SU-DHL-6 (cell line): Measurements from ENCODE around the gene DGUOK.

ENCODE experiments used
- H2AFZ ChIP-seq: fragments of 200-600 bp; sonication (generic); 2 replicates; pipeline ENCODE4 v1.6.1; 2014; ENCODE audit warnings: low read depth, mild to moderate bottlenecking, moderate library complexity, mixed read lengths, antibody characterized with exemption, low read length; ENCODE audit not compliant: severe bottlenecking
- H3F3A ChIP-seq: fragments of 200-600 bp; shearing (Covaris generic); 2 replicates; pipeline ENCODE4 v1.6.0; 2016; ENCODE audit warnings: antibody characterized with exemption, mild to moderate bottlenecking; ENCODE audit not compliant: insufficient read depth
- H3K27ac ChIP-seq: fragments of 200-600 bp; sonication (generic); 2 replicates; pipeline ENCODE4 v1.5.1; 2016; ENCODE audit warnings: low read depth, mild to moderate bottlenecking, low read length, moderate library complexity, mixed read lengths
- H3K27me3 ChIP-seq: fragments of 200-600 bp; sonication (generic), shearing (Covaris generic); 2 replicates; pipeline ENCODE4 v1.6.0; 2014; ENCODE audit warnings: mild to moderate bottlenecking, low read length
- H3K36me3 ChIP-seq: fragments of 200-600 bp; sonication (generic); 2 replicates; pipeline ENCODE4 v1.6.1; 2014; ENCODE audit warnings: mild to moderate bottlenecking, low read length, mixed read lengths
- H3K4me2 ChIP-seq: fragments of 300-600, 200-600 bp; shearing (Covaris generic), sonication (generic); 2 replicates; pipeline ENCODE4 v1.6.0; 2014; ENCODE audit warnings: low read length, low read depth, mild to moderate bottlenecking; ENCODE audit not compliant: poor library complexity, severe bottlenecking
- H3K4me3 ChIP-seq: fragments of 200-600 bp; sonication (generic); 2 replicates; pipeline ENCODE4 v1.5.1; 2014; ENCODE audit warnings: antibody characterized with exemption, low read length, mild to moderate bottlenecking, mixed read lengths; ENCODE audit not compliant: insufficient read depth, poor library complexity, severe bottlenecking
- H3K79me2 ChIP-seq: fragments of 200-600 bp; sonication (generic); 2 replicates; pipeline ENCODE4 v1.6.1; 2014; ENCODE audit warnings: mild to moderate bottlenecking, low read length, moderate library complexity; ENCODE audit not compliant: insufficient read depth
- H3K9ac ChIP-seq: fragments of 200-600 bp; sonication (generic); 2 replicates; pipeline ENCODE4 v1.7.0; 2014; ENCODE audit warnings: mild to moderate bottlenecking, low read length
- H3K9me2 ChIP-seq: fragments of 200-600 bp; sonication (generic); replicated peaks from 2 replicates; pipeline ENCODE4 v1.6.1; 2014; ENCODE audit warnings: low read length; ENCODE audit not compliant: insufficient read depth
- H3K9me3 ChIP-seq: fragments of 200-600 bp; sonication (generic); 2 replicates; pipeline ENCODE4 v1.6.1; 2014; ENCODE audit warnings: low read length, mixed read lengths; ENCODE audit not compliant: insufficient read depth
- H4K20me1 ChIP-seq: fragments of 200-600 bp; sonication (generic); 2 replicates; pipeline ENCODE4 v1.6.1; 2014; ENCODE audit warnings: low read depth, mild to moderate bottlenecking, antibody characterized with exemption, low read length, moderate library complexity, mixed read lengths
- CTCF ChIP-seq: fragments of 200-600 bp; sonication (generic); IDR thresholded peaks from one replicate; pipeline ENCODE4 v1.5.1; 2017; ENCODE audit warnings: antibody characterized with exemption, mild to moderate bottlenecking, low read length, moderate library complexity; ENCODE audit not compliant: insufficient read depth, poor library complexity, severe bottlenecking
- EZH2phosphoT487 ChIP-seq: fragments of 200-600 bp; sonication (generic), shearing (Covaris generic); conservative IDR thresholded peaks from 2 replicates; pipeline ENCODE4 v1.6.1; 2018; ENCODE audit warnings: mild to moderate bottlenecking, antibody characterized with exemption, low read length, moderate library complexity, mixed read lengths

Gene DGUOK

GRCh38 chr2:73928963-73929347, 2.3 kb downstream of the DGUOK start:
- Histone ChIP-seq H3K79me2 (peaks cover 71% of the 10 kb centered on the region), H3K36me3 (no peaks in the 10 kb centered on the region), H3K4me3 (no peak overlapping the region), H3K4me2 (peak overlapping the region; percentile 98), H3K27ac (no peak overlapping the region), H3F3A (peaks cover 13% of the 10 kb centered on the region), H2AFZ (no peak overlapping the region), H3K27me3 (no peaks in the 10 kb centered on the region), H4K20me1 (no peaks in the 10 kb centered on the region), H3K9me3 (0 out of 2 replicates have a peak, but pooled peaks cover 5% of the 10 kb centered on the region), H3K9me2 (no peaks in the 10 kb centered on the region), H3K9ac (0 out of 2 replicates have a peak overlapping the region, but pooled peaks have one; percentile 19)
- TF ChIP-seq CTCF (no peak), EZH2phosphoT487 (no peak)

- 0 out of 2 replicates have a peak, but pooled peaks cover under 1% of the 10 kb centered on the region for H4K20me1 ChIP-seq
Measured at GRCh38 chr2:73930386-73930785, 3.7 kb downstream of the DGUOK start.

GRCh38 chr2:73931531-73932500, 5.1 kb downstream of the DGUOK start:
- 0 out of 2 replicates have a peak, but pooled peaks cover 4% of the 10 kb centered on the region for H4K20me1 ChIP-seq

More at GRCh38 chr2:73930386-73930785, 3.7 kb downstream of the DGUOK start:
- peaks cover 81% of the 10 kb centered on the region for H3K79me2 ChIP-seq
- no peaks in the 10 kb centered on the region for H3K36me3 ChIP-seq
- no peak overlapping the region for H3K27ac ChIP-seq
- no peaks in the 10 kb centered on the region for H3K27me3 ChIP-seq
- H3K9me2 ChIP-seq: no peaks in the 10 kb centered on the region
- no peak overlapping the region for H3K4me3 ChIP-seq
- 0 out of 2 replicates have a peak, but pooled peaks cover 5% of the 10 kb centered on the region for H3K9me3 ChIP-seq
- TF ChIP-seq CTCF (no peak), EZH2phosphoT487 (no peak)
- H2AFZ ChIP-seq: no peak overlapping the region
- no peak overlapping the region for H3K4me2 ChIP-seq
- peaks cover 9% of the 10 kb centered on the region for H3F3A ChIP-seq
- H3K9ac ChIP-seq: no peak overlapping the region

More at GRCh38 chr2:73931531-73932500, 5.1 kb downstream of the DGUOK start:
- no peak overlapping the region for H3K27ac ChIP-seq
- no peak overlapping the region for H3K4me3 ChIP-seq
- no peaks in the 10 kb centered on the region for H3K9me2 ChIP-seq
- H3K9ac ChIP-seq: no peak overlapping the region
- TF ChIP-seq EZH2phosphoT487 (no peak), CTCF (no peak)
- H3K36me3 ChIP-seq: peaks cover 3% of the 10 kb centered on the region; the same call in 1 of the 2 replicates
- H3K4me2 ChIP-seq: no peak overlapping the region
- no peaks in the 10 kb centered on the region; the same call in 1 of the 2 replicates for H3F3A ChIP-seq
- peaks cover 93% of the 10 kb centered on the region for H3K79me2 ChIP-seq
- no peaks in the 10 kb centered on the region for H3K27me3 ChIP-seq
- H3K9me3 ChIP-seq: no peaks in the 10 kb centered on the region
- H2AFZ ChIP-seq: no peak overlapping the region
